Aortic smooth muscle cell (primary cell): ENCODE results near the gene CD81. TPM values are rescaled to one million over a fixed set of nuclear protein-coding genes. Genes with fewer than 3 reads are reported as not detected.

Source experiments
- total RNA-seq: library from RNA; depleted of rRNA; stranded (reverse); fragments of >200 nt; gene quantifications from 2 replicates; pipeline ENCODE4 v1.2.3, GENCODE V29; 2014

Gene CD81, protein sequence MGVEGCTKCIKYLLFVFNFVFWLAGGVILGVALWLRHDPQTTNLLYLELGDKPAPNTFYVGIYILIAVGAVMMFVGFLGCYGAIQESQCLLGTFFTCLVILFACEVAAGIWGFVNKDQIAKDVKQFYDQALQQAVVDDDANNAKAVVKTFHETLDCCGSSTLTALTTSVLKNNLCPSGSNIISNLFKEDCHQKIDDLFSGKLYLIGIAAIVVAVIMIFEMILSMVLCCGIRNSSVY
- 254 and 442 TPM in 2 replicates for total RNA-seq

DNA sequence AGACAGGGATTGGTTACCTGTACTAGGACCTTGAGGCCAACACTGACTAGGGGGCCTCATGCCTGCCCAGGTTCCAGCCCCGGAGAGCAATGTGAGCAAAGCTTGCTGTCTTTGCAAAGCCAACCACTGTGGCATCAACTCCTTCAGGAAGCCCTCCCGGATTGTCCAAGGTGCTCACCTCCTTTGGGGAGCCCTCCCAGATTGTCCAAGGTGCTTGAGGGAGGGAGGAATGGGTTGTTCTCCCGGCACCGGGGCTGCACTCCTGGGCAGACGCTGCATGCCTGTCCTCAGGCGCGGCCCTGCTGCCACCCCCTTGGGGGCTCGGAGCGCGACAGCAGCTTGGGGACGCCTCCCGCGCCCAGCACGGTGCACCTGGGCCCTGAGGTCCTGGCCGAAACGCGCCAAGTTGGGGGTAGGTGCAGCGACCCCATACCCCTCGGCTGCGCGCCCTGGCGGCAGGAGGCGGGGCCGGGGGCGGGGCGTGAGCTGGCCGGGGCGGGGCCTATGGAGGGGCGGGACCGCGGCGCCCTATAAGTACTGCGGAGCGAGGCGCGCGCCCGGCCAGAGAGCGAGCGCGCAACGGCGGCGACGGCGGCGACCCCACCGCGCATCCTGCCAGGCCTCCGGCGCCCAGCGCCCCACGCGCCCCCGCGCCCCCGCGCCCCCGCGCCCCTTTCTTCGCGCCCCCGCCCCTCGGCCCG lies at the start of gene CD81:
Gene CD81 (plus strand): TSS at position 560 of the 701 bp plus-strand sequence. CDS start 240 bp downstream, outside the sequence.

DNA sequence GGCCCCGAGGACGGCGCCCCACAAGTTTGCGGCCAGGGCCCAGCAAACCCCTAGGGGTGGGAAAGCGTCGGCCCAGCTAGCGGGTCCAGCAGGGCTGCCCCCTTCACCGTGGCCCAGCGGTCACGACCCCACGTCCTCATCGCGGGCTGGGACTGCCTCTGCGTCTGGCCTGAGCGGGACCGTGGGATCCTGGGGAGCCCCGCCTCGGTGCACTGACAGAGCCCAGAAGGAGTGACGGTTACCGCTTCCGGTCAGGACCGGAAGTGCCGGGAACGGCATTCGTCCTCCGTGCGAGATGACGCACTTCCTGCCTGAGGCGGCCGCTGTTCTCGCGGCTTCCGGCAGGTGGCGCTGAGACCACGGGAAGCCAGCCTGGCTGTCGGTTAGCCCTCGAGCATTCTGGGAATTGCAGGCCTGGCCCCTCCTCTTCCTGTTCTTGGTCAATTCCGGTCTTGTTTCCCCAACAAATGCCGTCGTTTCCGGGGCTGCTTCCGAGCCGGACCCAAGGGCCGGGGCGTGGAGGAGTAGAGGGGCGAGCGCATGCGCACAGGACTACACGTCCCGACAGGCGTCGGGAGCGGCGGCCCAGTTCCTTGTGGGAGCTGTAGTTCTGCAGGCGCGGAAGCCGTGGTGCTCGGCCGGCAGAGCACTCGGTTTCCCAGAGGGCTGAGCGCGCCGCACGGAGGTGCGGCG lies 23.1 kb downstream of the CD81 start, which contains the start of gene TSSC4:
Gene TSSC4 (plus strand): TSS at position 682 of the 693 bp plus-strand sequence. CDS start 1,884 bp downstream, outside the sequence.

DNA sequence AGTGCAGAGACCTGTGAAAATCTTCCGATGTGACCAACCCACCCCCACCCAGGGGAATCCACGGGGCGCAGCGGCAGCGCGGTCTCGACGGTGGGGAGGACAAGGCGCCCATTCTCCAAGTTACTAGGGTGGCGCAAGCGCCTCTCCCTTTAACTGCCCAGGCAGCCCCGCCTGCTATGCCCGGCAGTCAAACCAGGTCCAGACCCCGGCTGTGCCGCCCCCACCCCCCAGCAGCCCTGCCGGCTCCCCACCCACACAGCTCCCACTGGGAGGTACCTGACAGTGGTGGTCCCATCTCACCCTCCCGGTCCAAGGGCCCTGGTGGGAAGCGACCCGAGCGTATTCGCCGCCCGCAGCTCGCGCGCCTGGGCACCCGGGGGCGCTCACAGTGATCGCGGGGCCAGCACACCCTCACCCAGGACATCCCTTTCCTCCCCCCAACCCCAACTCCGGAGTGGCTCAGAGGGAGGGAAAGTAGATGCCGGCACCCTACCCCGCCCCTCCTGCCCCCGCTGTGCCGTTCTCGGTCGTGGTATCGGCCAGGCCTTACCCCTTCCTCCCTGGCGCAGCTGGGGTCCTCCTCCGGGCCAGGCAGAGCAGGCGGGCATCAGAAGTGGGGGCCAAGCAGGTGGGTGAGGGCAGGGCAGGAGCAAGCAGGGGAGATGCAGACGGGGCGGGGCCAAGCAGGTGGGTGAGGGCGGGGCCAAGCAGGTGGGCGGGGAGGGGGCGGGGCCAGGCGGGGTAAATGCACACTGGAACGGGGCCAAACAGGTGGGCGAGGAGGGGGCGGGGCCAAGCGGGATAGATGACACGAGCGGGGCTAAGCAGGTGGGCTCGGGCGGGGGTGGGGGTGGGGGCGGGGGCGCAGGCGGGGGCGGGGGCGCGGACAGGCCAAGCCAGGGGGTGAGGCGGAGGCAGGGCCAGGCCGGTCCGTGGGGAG lies 67.0 kb downstream of the CD81 start, which contains the start of gene TRPM5:
Gene TRPM5 (minus strand): TSS at position 634 of the 940 bp plus-strand sequence. CDS start 21,478 bp downstream, outside the sequence.

DNA sequence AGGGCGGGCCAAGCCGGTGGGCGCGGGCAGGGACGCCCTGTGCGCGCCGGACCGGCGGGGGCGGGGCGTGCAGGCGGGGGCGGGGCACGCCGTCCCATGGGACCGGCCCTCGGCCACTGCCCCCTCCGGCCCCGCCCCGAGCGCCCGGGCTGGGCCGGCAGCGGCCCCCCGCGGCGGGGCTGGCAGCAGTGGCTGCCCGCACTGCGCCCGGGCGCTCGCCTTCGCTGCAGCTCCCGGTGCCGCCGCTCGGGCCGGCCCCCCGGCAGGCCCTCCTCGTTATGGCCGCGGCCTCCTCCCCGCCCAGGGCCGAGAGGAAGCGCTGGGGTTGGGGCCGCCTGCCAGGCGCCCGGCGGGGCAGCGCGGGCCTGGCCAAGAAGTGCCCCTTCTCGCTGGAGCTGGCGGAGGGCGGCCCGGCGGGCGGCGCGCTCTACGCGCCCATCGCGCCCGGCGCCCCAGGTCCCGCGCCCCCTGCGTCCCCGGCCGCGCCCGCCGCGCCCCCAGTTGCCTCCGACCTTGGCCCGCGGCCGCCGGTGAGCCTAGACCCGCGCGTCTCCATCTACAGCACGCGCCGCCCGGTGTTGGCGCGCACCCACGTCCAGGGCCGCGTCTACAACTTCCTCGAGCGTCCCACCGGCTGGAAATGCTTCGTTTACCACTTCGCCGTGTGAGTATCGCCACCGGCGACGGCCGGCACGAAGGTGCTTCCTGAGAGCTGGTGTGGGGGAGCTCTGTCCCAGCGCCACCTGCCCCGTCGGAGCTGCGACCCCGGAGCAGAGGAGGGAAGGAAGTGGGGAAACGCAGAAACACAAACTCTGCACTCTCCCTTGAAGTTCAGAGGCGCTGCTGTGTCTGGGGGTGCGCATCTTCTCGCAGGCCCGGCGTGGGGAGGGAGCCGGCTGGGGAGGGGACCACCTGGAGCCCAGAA lies 68.0 kb downstream of the CD81 start, which contains the start of gene KCNQ1:
Gene KCNQ1 (plus strand): TSS at position 188 of the 925 bp plus-strand sequence. CDS start 91 bp downstream, at position 279.

Other genes with a start within 250 kb of the CD81 start
- under 0.01 TPM in 1 of 2 replicates, not detected in the other for gene IGF2, start 237.9 kb upstream of the CD81 start, total RNA-seq
- not detected in 2 replicates for gene INS, start 216.1 kb upstream of the CD81 start, total RNA-seq
- gene TH, start 205.5 kb upstream of the CD81 start, total RNA-seq = not detected in 2 replicates
- gene ASCL2, start 106.7 kb upstream of the CD81 start, total RNA-seq = not detected in 2 replicates
- gene C11orf21, start 75.4 kb upstream of the CD81 start, total RNA-seq = not detected in 2 replicates
- gene TSPAN32, start 75.3 kb upstream of the CD81 start, total RNA-seq = 0.25 and 0.26 TPM in 2 replicates
- 42.6 and 55.1 TPM in 2 replicates for gene TSSC4, start 23.4 kb downstream of the CD81 start, total RNA-seq
- not detected in 2 replicates for gene TRPM5, start 67.2 kb downstream of the CD81 start, total RNA-seq
- gene KCNQ1, start 67.7 kb downstream of the CD81 start, total RNA-seq = not detected in 2 replicates